GM18502 (cell line): ENCODE data around the gene CAMSAP2.

Experiments
- ATAC-seq: cut with Tn5 transposase; IDR thresholded peaks from one replicate; pipeline ENCODE4 v1.9.1; 2021; ENCODE audit warnings: mild to moderate bottlenecking; ENCODE audit not compliant: unreplicated experiment, poor library complexity

The CAMSAP2 gene

DNA sequence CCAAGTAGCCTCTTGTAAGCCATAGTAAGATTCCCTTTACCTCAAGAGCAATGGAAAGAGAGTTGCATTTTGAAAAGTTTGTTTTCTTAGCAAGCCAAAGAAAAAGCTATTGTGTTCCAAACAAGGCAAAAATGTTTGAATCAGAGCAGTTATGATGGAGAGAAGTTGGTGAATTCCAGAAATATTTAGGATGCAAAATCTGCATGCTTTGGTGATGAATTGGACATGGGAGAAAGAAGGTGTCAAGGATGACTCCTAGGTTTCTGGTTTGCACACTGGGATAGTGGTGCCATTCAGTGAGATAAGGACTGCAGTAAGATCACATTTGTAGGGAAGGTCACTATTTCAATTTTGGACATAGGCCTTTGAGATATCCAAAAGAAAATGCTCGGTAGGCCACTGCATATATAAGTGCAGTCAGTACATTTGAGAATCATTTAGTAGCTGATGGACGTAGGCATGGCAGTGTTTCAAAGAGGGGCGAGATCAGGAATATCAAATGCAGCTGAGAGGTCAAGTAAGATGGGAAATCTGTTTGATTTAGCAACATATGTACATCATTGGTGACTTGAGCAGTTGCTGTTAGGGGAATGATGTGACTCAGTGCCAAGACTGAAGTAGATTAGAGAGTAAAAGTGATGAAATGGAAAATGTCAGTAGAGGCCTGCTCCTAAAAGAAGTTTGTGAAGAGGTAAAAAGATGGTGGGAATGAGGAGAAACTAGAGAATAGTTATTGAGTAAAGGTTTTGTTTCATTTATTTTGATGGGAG is 100.2 kb downstream of the CAMSAP2 start:
- no peak for ATAC-seq

DNA sequence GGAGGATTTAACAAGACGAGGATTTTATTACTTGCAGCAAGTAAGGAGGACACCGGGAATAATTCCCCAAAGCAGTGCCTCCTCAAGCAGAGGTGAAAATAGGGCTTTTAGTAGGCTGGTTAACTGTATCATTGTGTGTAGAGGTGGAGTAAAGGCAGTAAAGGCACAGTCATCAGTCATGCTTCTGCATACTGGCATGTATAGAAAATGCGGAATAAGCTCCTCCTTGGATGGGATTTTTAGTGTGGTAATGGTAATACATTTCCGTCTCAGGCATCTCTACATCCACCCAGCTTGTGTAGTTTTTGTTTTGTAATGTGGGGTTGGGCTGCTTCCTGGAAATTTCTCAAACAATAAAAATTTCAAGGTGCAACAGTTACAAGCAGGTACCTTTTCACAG is 106.7 kb downstream of the CAMSAP2 start:
- no peak for ATAC-seq

DNA sequence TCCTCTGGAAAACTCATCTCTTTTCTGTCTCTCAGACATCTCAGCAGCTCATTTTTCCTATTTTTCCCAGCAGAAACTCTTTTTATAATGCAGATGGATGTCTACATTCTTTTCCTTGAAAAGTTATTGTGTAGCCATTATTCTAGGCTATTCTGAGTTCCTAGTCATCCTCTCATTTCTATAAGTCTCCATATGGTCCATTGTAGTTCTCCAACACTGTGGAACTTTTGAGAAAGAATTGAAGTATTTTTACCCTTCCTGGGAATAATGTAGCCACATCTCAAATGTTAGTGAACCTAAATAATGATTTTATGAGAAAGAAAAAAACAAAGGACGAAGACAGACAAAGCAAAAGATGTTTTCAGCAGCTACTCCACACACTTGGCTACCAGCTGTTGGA is 107.7 kb downstream of the CAMSAP2 start:
- no peak for ATAC-seq

DNA sequence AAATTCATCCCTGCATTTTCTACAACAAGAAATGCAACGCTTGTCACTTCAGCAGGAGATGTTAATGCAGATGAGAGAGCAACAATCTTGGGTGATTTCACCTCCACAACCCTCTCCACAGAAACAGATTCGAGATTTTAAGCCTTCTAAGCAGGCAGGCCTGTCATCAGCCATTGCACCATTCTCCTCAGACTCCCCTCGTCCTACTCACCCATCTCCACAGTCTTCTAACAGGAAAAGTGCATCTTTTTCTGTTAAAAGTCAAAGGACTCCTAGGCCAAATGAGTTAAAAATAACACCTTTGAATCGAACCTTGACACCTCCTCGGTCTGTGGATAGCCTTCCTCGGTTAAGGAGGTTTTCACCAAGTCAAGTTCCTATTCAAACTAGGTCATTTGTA is 110.7 kb downstream of the CAMSAP2 start:
- ATAC-seq, result no peak

DNA sequence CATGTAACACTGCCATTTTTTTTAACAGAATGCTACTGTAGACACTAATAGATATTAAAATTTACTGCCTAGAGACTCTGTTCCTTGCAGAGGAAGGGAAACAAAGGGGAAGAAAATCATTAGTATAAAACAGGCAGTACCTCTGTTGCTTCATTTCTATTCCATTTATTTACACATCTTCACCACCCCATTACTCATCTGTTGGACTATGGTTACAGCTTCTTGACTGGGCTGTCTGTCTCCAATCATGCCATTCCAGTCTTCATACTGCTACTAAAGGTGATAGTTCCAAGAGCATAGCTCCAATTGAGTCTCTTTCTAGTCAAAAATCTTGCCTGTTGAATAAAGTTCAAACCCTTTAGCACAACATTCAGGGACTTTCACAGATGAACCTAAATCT is 111.9 kb downstream of the CAMSAP2 start:
- ATAC-seq, result no peak

DNA sequence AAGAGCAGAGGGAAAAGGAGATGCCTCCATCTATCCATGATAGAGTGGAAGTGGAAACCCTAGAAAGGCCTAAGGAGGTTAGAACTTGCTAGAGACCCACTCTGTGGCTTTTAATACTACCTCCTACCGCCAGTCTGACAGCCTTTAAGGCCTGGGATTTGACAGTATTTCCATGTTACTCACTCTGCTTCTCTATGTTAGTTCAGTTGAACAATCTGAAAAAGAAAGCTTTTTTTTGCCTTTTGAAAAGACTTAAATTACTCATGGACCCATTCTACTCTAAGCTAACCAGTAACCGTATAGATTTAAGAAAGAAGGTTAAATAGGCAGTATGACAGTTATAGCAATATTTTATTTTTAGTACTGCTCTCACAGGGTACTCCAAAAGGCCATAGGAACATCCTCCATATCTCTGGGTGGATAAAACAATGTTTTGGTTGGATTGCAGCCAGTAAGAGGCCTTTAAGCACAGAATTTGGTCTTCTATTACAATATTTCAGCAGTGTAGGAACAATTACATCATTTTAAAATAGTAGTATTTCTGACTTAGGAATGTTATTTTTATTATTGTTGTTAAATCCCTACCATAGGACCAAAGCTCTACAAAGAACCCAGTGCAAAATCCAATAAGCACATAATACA is 118.1 kb downstream of the CAMSAP2 start:
- no peak for ATAC-seq

DNA sequence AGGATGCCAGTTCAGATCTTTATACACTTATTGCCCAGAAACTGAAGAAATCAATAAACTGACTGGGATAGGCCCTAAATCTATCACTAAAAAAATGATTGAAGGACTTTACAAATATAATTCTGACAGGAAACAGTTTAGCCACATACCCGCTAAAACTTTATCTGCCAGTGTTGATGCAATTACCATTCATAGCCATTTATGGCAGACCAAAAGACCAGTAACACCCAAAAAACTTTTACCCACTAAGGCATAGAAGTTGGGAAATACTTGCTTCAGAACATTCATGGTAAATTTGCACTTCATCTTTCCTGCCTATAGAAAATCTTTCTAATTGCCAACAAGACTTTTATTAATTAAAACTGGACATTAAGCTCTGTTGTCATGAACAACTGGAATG is 119.1 kb downstream of the CAMSAP2 start:
- ATAC-seq, result no peak

DNA sequence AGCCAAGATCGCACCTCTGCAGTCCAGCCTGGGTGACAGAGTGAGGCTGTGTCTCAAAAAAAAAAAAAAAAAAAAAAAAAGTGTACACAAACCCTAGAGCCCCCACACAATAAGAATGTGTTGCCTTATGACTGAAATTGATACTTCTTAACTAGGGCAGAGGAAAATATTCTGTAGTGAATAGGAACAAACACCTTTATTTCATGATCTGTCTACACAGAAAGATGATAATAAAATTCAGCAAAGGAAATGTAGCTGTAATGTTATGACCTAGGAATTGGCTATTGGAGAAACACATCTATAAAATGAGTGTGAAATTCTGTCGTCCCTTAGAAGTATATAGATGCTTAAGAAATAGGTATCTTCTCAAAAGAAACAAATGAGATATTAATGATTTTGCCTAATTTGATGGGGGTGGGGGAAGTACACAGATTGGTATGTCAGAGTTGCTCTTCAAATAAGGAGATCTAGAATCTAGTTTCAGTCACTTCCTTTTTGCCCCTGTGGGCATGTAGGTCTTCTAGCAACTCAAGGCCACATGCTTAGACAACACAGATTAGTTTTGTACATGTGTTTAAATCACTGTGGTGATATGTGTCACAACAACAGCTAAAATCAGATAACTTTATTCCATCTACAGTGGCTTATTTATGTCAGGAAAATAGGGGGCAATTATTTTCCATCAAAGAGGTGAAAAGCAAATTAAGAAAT is 123.4 kb downstream of the CAMSAP2 start:
- ATAC-seq, result peak; percentile 34

DNA sequence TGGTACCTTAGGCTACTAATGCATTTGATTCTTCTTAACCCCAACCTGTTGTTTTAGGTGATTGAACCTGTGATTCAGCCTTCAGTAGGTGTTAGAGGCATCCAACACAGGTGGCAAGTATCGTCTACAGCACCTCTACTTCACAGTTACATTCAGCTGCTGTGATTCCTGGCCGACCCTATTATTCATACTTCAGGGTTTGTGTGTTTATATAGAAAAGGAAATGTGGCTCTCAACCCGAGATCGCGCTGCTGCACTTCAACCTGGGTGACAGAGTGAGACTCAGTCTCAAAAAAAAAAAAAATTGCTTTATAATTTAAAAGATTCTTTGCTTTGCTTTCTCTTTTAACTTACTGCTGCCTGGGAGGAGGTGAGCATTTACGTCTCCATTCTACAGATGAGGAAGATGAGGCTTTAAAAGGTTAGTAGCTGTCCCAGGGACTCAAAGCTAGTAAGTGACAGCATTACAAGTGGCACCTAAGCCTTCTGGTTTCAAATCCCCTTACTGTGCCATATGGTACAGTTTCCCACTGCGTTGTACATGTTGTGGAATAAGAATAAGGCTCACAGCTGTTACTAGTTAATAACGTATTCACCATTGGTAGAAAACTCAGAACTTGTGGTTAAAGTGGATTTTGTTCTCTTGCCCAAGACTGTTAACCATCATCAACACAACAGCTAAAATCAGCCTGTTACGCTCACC is 124.2 kb downstream of the CAMSAP2 start:
- no peak for ATAC-seq

DNA sequence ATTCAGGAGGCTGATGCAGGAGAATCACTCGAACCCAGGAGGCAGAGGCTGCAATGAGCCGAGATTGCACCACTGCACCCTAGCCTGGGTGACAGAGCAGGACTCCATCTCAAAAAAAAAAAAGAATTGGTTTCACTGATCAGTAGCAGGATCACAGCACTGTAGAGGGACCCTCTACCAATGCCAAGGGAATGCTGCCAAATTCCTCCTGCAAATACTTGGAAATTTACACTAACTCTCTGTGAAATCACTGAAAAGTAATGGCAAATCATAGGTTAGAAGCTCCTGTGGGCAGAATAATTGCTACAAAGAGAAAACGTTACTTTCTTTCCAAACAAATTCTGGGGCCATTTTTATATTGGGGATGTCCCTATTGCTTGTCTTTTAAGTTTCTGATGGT is 127.4 kb downstream of the CAMSAP2 start:
- ATAC-seq, result no peak

DNA sequence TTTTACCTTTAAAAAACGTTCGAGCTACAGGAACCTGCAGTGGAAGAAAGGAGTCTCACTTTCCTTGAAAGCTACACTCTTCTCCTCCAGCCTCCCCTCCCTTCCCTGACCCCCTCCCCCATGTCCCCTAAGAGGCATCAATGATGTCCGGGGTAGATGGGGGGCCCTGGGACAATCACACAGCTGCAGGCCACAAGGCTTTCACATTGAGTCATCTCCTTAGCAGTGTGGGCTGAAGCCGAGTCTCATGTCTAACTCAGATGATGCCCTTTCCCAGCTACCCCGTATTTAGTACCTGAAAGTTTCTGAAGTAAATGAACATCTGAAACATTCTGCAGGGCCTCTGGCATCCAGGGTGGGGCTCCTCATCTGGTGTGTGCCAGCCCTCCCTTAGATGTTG is 127.8 kb downstream of the CAMSAP2 start:
- peak; percentile 83 for ATAC-seq

DNA sequence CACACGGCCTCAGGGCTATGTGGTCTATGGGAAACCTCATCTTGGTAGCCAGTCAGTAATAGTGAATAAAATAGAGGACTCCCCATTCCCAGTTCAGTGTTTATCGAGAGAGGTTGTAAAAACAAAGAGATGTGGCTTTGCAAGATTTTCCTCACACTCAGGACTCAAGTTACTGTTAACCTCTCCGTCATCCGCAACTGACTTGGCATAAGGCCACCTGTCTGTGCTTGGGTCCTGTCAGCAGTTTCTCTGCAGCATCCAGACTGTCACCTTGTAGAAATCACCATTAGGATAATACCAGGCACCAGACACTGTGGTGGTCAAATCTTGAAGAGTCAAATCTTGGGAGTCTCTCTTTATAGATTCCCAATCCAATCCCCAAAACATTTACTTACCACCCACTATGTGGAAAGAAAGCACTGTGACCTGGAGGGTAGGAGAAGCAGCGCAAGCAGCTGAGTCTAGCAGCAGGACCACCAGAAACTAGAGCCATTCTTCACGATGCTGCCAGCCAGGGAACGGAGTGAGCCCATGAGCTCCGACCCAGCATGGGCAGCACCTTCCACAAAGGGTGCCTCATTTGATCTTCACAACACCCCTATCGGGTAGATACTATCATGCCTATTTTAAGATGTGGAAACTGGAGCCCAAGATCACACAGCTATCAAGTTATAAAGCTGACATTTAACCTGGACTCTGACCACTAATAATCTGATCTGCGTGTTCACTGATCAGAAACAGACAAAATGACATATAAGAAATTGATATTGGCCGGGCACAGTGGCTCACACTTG is 128.5 kb downstream of the CAMSAP2 start:
- ATAC-seq, result no peak

DNA sequence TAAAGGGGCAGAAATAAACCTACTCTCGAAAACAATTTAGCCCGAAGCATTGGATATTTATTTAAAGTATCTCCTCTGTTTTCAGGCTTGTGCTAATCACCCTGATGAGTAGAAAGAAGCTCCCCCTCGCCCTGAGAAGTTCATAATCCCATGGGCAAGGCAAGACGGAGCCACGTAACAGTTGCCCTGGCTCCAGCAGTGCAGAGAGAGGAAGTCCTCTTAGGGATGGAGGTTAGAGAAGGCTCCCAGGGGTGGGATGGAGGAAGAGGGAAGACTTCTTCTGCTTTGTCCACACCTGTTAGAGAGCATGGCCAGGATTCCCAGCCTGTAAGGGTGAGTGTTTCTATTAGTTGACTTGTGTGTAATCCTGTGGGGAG is 130.7 kb downstream of the CAMSAP2 start:
- no peak for ATAC-seq

DNA sequence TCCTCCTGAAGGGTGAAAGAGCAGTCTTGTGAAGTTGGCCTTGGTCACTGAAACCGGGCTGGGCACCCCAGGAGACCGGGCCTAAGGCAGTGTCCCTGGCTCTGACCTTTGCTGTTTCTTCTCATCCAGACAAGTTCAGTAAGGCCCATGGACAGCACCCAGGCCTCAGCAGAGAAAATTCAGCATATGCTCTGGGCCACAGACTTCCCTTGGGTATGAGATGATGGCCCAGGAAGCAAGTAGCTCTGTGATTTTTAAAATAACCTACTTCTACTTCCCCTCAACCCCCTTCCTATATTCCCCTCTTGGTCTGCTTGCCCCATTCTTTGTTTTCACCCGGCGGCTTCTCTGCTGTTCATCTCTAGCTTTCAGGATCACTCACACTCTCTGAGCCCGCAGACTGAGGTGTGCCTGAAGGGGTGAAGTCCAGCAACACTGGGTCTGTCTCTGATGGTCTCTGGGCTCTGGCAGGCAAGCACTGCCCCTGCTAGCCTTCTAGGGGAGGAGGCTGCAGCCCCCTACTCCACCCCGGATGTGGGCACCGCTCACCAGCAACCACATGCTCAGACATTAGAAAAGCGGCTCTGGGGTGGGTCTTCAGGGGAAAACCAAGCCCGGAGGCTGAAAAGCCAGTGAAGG is 131.2 kb downstream of the CAMSAP2 start:
- peak; percentile 58 for ATAC-seq

DNA sequence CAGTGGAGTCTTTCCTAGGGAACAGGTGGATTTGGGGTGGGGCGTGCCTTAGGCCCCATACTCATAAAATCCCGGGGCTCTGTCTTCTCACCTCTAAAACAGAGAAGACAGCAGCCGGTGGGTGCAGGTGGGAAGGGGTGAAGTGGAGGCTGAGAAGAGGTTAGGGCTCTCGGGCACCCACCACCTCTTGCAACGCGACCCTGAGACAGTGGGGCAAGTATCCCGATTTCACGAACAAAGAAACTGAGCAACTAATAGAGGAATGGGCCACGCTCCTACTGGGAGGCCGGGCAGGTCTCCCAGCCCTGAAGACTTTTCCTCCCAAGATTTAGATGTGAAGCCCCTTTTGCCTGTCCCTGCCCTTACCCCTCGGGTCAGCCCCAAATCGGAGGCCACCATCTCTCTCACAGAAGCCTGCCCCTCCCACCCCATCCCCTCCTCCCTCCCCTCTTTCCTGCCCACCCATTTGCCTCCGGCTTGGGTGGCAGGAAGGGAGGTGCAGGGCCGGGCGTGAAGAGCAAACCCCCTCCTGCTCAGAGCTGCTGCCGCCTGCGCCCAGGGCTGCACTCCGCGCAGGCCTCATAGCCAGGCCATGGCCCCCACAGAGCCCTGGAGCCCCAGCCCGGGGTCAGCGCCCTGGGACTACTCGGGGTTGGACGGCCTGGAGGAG is 133.9 kb downstream of the CAMSAP2 start, which contains the start of gene GPR25:
GPR25 (plus strand) TSS at position 536 of the 670 bp plus-strand sequence; CDS start at position 593, 57 bp downstream.
- no peak for ATAC-seq

DNA sequence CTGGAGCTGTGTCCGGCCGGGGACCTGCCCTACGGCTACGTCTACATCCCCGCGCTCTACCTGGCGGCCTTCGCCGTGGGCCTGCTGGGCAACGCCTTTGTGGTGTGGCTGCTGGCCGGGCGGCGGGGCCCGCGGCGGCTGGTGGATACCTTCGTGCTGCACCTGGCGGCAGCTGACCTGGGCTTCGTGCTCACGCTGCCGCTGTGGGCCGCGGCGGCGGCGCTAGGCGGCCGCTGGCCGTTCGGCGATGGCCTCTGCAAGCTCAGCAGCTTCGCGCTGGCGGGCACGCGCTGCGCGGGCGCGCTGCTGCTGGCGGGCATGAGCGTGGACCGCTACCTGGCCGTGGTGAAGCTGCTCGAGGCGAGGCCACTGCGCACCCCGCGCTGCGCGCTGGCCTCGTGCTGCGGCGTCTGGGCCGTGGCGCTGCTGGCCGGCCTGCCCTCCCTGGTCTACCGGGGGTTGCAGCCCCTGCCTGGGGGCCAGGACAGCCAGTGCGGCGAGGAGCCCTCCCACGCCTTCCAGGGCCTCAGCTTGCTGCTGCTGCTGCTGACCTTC is 134.5 kb downstream of the CAMSAP2 start:
- ATAC-seq, result no peak

DNA sequence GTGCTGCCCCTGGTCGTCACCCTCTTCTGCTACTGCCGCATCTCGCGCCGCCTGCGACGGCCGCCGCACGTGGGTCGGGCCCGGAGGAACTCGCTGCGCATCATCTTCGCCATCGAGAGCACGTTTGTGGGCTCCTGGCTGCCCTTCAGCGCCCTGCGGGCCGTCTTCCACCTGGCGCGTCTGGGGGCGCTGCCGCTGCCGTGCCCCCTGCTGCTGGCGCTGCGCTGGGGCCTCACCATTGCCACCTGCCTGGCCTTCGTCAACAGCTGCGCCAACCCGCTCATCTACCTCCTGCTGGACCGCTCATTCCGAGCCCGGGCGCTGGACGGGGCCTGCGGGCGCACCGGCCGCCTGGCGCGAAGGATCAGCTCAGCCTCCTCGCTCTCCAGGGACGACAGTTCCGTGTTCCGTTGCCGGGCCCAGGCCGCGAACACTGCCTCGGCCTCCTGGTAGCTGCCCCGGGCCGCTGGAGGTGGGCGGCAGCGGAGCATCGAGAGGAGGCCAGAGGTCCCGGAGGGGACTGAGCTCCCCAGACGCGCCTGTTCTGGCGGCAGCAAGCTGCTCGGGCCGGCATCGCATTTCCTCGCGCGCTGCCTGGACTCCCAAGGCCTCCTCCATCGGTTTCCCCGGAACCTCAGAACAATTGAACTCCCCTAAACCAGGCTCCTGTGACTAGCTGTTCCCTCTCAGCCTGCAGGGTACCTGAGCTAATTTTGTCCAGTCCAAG is 135.1 kb downstream of the CAMSAP2 start:
- no peak for ATAC-seq

DNA sequence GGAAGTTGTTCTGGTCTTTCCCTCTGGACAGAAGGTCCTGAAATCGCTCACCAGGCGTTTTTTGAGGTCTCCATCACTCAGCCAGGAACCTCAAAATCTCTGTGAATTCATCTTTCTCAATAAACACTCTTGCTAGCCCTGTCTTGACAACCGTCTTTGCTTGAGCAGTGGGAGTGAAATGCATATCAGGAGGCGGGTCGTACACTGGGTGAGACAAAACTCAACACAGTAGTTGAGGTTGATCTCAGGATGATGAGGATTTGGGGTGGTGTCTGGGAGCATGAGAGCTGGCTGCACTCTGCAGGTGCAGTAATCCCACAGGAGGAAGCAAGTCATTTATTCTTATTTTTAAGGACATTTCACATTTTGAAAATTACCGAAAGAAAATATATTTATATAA is 136.0 kb downstream of the CAMSAP2 start:
- no peak for ATAC-seq
